NOMO-1 treated with dmso at 0.1 percent for 144 hours (cell line): ENCODE results near the gene TAS2R14.

Experiments
- DNase-seq: peaks from one replicate; lab custom pipeline; 2025; ENCODE audit not compliant: unreplicated experiment; lab: John Stamatoyannopoulos, UW

Gene TAS2R14

GRCh38 chr12:10909462-10909861 is 29.6 kb downstream of the TAS2R14 start, which contains the start of gene TAS2R13:
Gene TAS2R13 (minus strand): TSS chr12:10909562. CDS start chr12:10909298, 264 bp downstream.
- no peak for DNase-seq

GRCh38 chr12:10904686-10905085 is 34.4 kb downstream of the TAS2R14 start:
- no peak for DNase-seq

- no peak for DNase-seq
Observed at GRCh38 chr12:10901427-10901826, 37.6 kb downstream of the TAS2R14 start.

GRCh38 chr12:10900972-10901371 is 38.1 kb downstream of the TAS2R14 start:
- DNase-seq: no peak

- no peak for DNase-seq
Observed at GRCh38 chr12:10900530-10900929, 38.5 kb downstream of the TAS2R14 start.

GRCh38 chr12:10896854-10897253 is 42.2 kb downstream of the TAS2R14 start:
- no peak for DNase-seq

GRCh38 chr12:10891937-10892336 is 47.1 kb downstream of the TAS2R14 start:
- no peak for DNase-seq

GRCh38 chr12:10889226-10889625 is 49.8 kb downstream of the TAS2R14 start:
- DNase-seq: no peak
